K562 (cell line): ENCODE data around the gene CLNK. TPM values are rescaled to one million over a fixed set of nuclear protein-coding genes. Genes with fewer than 3 reads are reported as not detected.

ENCODE experiments used
- ATAC-seq: fragments of 200-7000 bp; cut with Tn5 transposase; 3 replicates; pipeline ENCODE4 v1.9.1; 2020; ENCODE audit warnings: moderate library complexity
- BruUV-seq: library from RNA; stranded (reverse); fragments of 400-500 nt; replicated peaks from 2 replicates; lab custom pipeline; 2021; lab: Mats Ljungman, UMichigan
- CTCF ChIA-PET: fragments of 300-600 bp; formaldehyde crosslinking; extraction: SDS; loops from one replicate; lab custom pipeline; 2021; ENCODE audit warnings: low intra/inter-chr PET ratio; lab: Yijun Ruan, JAX
- POLR2A ChIA-PET: fragments of 300-600, 350-650 bp; sonication (Branson Sonifier 250); formaldehyde crosslinking; extraction: SDS; loops from one replicate; lab custom pipeline; 2021; ENCODE audit warnings: antibody characterized with exemption, inconsistent platforms; lab: Yijun Ruan, JAX
- DNase-seq, 4 experiments: peaks; one replicate each; pipeline versions ENCODE4 v3.0.0 to v3.0.0-alpha.2; 2011 to 2018; ENCODE audit warnings: low spot score in 3 of 4, mixed read lengths in 3 of 4; ENCODE audit errors: extremely low read depth in 1 of 4
- FAIRE-seq: peaks from 2 replicates; lab custom pipeline; 2011; peaks lifted over from hg19 to GRCh38; lab: Jason Lieb, UNC
- H2AFZ ChIP-seq: 2 replicates; pipeline ENCODE4 v1.6.0; 2011; ENCODE audit warnings: low read depth, low read length, control low read depth, inconsistent platforms
- H3K27ac ChIP-seq: fragments of 200-600 bp; 3 replicates; pipeline ENCODE4 v1.8.0; 2011; ENCODE audit warnings: low read depth, mild to moderate bottlenecking, control low read depth, inconsistent platforms, low read length, moderate library complexity, mixed read lengths; ENCODE audit errors: extremely low read depth
- H3K27me3 ChIP-seq, 2 experiments: fragments of 300-600 bp in 1 of 2; 2 replicates in 1 of 2; 3 replicates in 1 of 2; pipeline versions ENCODE4 v1.6.0 to v1.8.0; 2011; ENCODE audit warnings: inconsistent platforms in 2 of 2, low read length in 2 of 2, mild to moderate bottlenecking in 1 of 2, mixed read lengths in 1 of 2, moderate library complexity in 1 of 2; ENCODE audit not compliant: control insufficient read depth in 2 of 2, insufficient read depth in 2 of 2
- H3K36me3 ChIP-seq: fragments of 300-600 bp; 3 replicates; pipeline ENCODE4 v1.8.0; 2011; ENCODE audit warnings: mild to moderate bottlenecking, low read length, inconsistent platforms; ENCODE audit not compliant: control insufficient read depth, insufficient read depth
- H3K4me1 ChIP-seq, 2 experiments: fragments of 200-600 bp in 1 of 2; replicated peaks in 1 of 2; 2 replicates in 1 of 2; 3 replicates in 1 of 2; pipeline versions ENCODE4 v1.5.1 to v1.8.0; 2011; ENCODE audit warnings: inconsistent platforms in 2 of 2, low read length in 2 of 2, mild to moderate bottlenecking in 1 of 2, mixed read lengths in 1 of 2, moderate library complexity in 1 of 2; ENCODE audit not compliant: control insufficient read depth in 2 of 2, insufficient read depth in 2 of 2
- H3K4me2 ChIP-seq: 2 replicates; pipeline ENCODE4 v1.6.1; 2011; ENCODE audit warnings: low read length, control low read depth, inconsistent platforms, mixed read lengths; ENCODE audit not compliant: insufficient read depth
- H3K4me3 ChIP-seq: fragments of 200-600 bp; sonication (generic), shearing (Covaris generic); 2 replicates; pipeline ENCODE4 v1.5.1; 2016; ENCODE audit warnings: control low read depth, inconsistent platforms
- H3K79me2 ChIP-seq: fragments of 200-600 bp; 3 replicates; pipeline ENCODE4 v1.8.0; 2011; ENCODE audit warnings: low read length, inconsistent platforms; ENCODE audit not compliant: control insufficient read depth, insufficient read depth
- H3K9ac ChIP-seq, 2 experiments: 2 replicates each; pipeline versions ENCODE4 v1.6.0 to v1.6.1; 2011; ENCODE audit warnings: low read depth in 2 of 2, low read length in 2 of 2, control low read depth in 1 of 2, inconsistent platforms in 1 of 2, mild to moderate bottlenecking in 1 of 2, mixed read lengths in 1 of 2; ENCODE audit not compliant: insufficient read depth in 1 of 2
- H3K9me1 ChIP-seq: one replicate; pipeline ENCODE4 v1.6.0; 2011; ENCODE audit warnings: inconsistent platforms, mild to moderate bottlenecking, low read length, moderate library complexity; ENCODE audit not compliant: control insufficient read depth, insufficient read depth
- H3K9me3 ChIP-seq: replicated peaks from 2 replicates; pipeline ENCODE4 v1.5.1; 2011; ENCODE audit warnings: low read depth, low read length, inconsistent platforms; ENCODE audit not compliant: control insufficient read depth, insufficient read depth
- H4K20me1 ChIP-seq: replicated peaks from 2 replicates; pipeline ENCODE4 v1.6.1; 2011; ENCODE audit warnings: low read length, inconsistent platforms, mixed read lengths; ENCODE audit not compliant: control insufficient read depth, insufficient read depth
- GTF2F1 ChIP-seq: IDR thresholded peaks from 2 replicates; pipeline ENCODE4 v1.6.1; 2011; ENCODE audit warnings: low read depth, low read length, improper control_type of control experiment
- GTF3C2 ChIP-seq: IDR thresholded peaks from 3 replicates; pipeline ENCODE4 v1.6.1; 2011; ENCODE audit warnings: borderline replicate concordance, mild to moderate bottlenecking, moderate library complexity; ENCODE audit not compliant: insufficient read length; ENCODE audit errors: extremely low read depth
- HOMEZ ChIP-seq: fragments of 250-450 bp; sonication (Bioruptor Pico); IDR thresholded peaks from 2 replicates; pipeline ENCODE4 v1.4.0; 2020; ENCODE audit warnings: mild to moderate bottlenecking, moderate library complexity
- NFIC ChIP-seq: fragments of 450-650 bp; IDR thresholded peaks from 2 replicates; pipeline ENCODE4 v1.6.1; 2017; ENCODE audit warnings: mild to moderate bottlenecking, inconsistent platforms
- TCF7 ChIP-seq: sonication (generic); IDR thresholded peaks from 2 replicates; pipeline ENCODE4 v1.6.1; 2016; ENCODE audit warnings: antibody characterized with exemption, borderline replicate concordance
- TEAD4 ChIP-seq, 2 experiments: sonication (generic) in 1 of 2; formaldehyde crosslinking in 1 of 2; IDR thresholded peaks; 2 replicates each; pipeline versions ENCODE4 v1.6.1 to v1.8.0; 2012 to 2022; ENCODE audit warnings: borderline replicate concordance in 1 of 2, inconsistent platforms in 1 of 2, low read length in 1 of 2, mild to moderate bottlenecking in 1 of 2, missing genetic modification reagents in 1 of 2
- ZNF436 ChIP-seq: fragments of 250-450, 450-650 bp; sonication (Bioruptor Pico); formaldehyde crosslinking; IDR thresholded peaks from 2 replicates; pipeline ENCODE4 v1.7.0; 2020; ENCODE audit warnings: mild to moderate bottlenecking
- WGBS: fragments of 100-300 bp; shearing (Covaris generic); methylation state at CpG from one replicate; pipeline ENCODE4 v1.1.6; 2016; ENCODE audit warnings: low coverage, mixed read lengths; ENCODE audit not compliant: insufficient coverage; ENCODE audit errors: missing lambda C conversion rate; 5-methylcytosine and 5-hydroxymethylcytosine counted together
- in situ Hi-C: fragments of 300-500 bp; cut with MboI; formaldehyde crosslinking; loops from 4 replicates; pipeline ENCODE4 v1.15.0; 2018; ENCODE audit warnings: inconsistent platforms, mixed read lengths
- intact Hi-C: fragments of 100-400 bp; cut with micrococcal nuclease; formaldehyde crosslinking; loops from 2 replicates; pipeline ENCODE4 v1.14.2; 2022
- polyA plus RNA-seq, 8 experiments: library from polyadenylated mRNA; depleted of rRNA in 4 of 8; stranded (reverse) in 5 of 8; unstranded in 3 of 8; fragments of >200 nt; fragmentation: Nextera tagmentation in 2 of 8; fragmentation: Illumina TruSeq in 1 of 8; extraction: Ambion mirVana in 2 of 8; extraction: Trizol in 1 of 8; gene quantifications; 2 replicates each; pipeline versions ENCODE4 v1.2.1 to v1.2.3, GENCODE V29; 2011 to 2014; ENCODE audit warnings: inconsistent platforms in 1 of 8, missing spikeins in 1 of 8
- total RNA-seq, 7 experiments: library from RNA; depleted of rRNA in 6 of 7; stranded (reverse); fragments of >200 nt in 6 of 7; fragmentation: Illumina TruSeq in 2 of 7; extraction: Trizol in 2 of 7; gene quantifications; 2 replicates each; pipeline versions ENCODE4 v1.2.1 to v1.2.3, GENCODE V29; 2011 to 2021; ENCODE audit warnings: low replicate concordance in 1 of 7

CLNK gene
- total and polyA plus RNA-seq, 9 of the 15 experiments (the other 6 are each of a cell fraction or from before 2014, with no cell fraction given), result not detected

GRCh38 chr4:10571909-10572308 lies 112.7 kb downstream of the CLNK start:
- TF ChIP-seq TEAD4 (IDR thresholded peaks at IDR 0.05; ENCODE audit: low read length) (no peak), TEAD4 (CRISPR knock-in tag; IDR thresholded peaks at IDR 0.05; ENCODE audit: borderline replicate concordance) (no peak), NFIC (no peak), GTF2F1 (no peak), TCF7 (no peak), ZNF436 (CRISPR knock-in tag) (no peak), GTF3C2 (no peak), HOMEZ (no peak)
- POLR2A ChIA-PET, result no interaction called here
- Histone ChIP-seq H3K9me3 (no peaks in the 10 kb centered on the region), H3K36me3 (no peaks in the 10 kb centered on the region), H3K9me1 (no peaks in the 10 kb centered on the region), H3K27me3 (no peaks in the 10 kb centered on the region; a peak in 1 of 5 replicates), H3K79me2 (no peaks in the 10 kb centered on the region), H3K4me1 (no peaks in the 10 kb centered on the region), H3K9ac (no peak overlapping the region), H3K4me3 (no peak overlapping the region), H2AFZ (no peak overlapping the region), H4K20me1 (no peaks in the 10 kb centered on the region; the same call in 1 of the 2 replicates), H3K27ac (no peak overlapping the region), H3K4me2 (no peak overlapping the region)
- CTCF ChIA-PET, result no interaction called here
- intact Hi-C loops, result no loop called here
- no TSS peak for BruUV-seq
- in situ Hi-C loops, result no loop called here
- FAIRE-seq (peak; percentile 11), DNase-seq (no peak), ATAC-seq (no peak)
- WGBS, result 0% methylated on average over 2 of the region's 2 CpGs
